Panc1 (cell line): ENCODE results near the gene TARBP2.

Experiments used
- POLR2AphosphoS5 ChIP-seq: IDR thresholded peaks from 2 replicates; pipeline ENCODE4 v1.6.1; 2012; ENCODE audit warnings: mild to moderate bottlenecking, low read depth, low read length, moderate library complexity
- REST ChIP-seq, 2 experiments: IDR thresholded peaks; 2 replicates each; pipeline ENCODE4 v1.6.1; 2011 to 2012; ENCODE audit warnings: low read depth in 2 of 2, control low read depth in 1 of 2, low read length in 1 of 2, mild to moderate bottlenecking in 1 of 2, moderate library complexity in 1 of 2; ENCODE audit not compliant: insufficient read depth in 1 of 2
- SIN3A ChIP-seq: IDR thresholded peaks from 2 replicates; pipeline ENCODE4 v1.6.1; 2012; ENCODE audit warnings: low read depth, mild to moderate bottlenecking, low read length, moderate library complexity, borderline replicate concordance; ENCODE audit not compliant: insufficient read depth
- TF ChIP-seq, protein P1 (sequence below): fragments of 450-650 bp; IDR thresholded peaks from 2 replicates; pipeline ENCODE4 v1.5.1; 2017; ENCODE audit warnings: mild to moderate bottlenecking

- TF ChIP-seq, protein P1, sequence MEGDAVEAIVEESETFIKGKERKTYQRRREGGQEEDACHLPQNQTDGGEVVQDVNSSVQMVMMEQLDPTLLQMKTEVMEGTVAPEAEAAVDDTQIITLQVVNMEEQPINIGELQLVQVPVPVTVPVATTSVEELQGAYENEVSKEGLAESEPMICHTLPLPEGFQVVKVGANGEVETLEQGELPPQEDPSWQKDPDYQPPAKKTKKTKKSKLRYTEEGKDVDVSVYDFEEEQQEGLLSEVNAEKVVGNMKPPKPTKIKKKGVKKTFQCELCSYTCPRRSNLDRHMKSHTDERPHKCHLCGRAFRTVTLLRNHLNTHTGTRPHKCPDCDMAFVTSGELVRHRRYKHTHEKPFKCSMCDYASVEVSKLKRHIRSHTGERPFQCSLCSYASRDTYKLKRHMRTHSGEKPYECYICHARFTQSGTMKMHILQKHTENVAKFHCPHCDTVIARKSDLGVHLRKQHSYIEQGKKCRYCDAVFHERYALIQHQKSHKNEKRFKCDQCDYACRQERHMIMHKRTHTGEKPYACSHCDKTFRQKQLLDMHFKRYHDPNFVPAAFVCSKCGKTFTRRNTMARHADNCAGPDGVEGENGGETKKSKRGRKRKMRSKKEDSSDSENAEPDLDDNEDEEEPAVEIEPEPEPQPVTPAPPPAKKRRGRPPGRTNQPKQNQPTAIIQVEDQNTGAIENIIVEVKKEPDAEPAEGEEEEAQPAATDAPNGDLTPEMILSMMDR, result no peak
- no peak for TF ChIP-seq REST (IDR thresholded peaks at IDR 0.05; ENCODE audit: insufficient read depth in 1 of 2, low read depth in 2 of 2, low read length in 1 of 2)
- no peak for TF ChIP-seq SIN3A
- no peak for TF ChIP-seq POLR2AphosphoS5
These were observed 27.0 kb upstream of the TARBP2 start for GRCh38 chr12:53474077-53474476.
